WTC11 (cell line): ENCODE measurements around the gene TRIM10.

Experiments
- NR3C1 ChIP-seq: sonication (generic); formaldehyde crosslinking; conservative IDR thresholded peaks from 2 replicates; pipeline ENCODE4 v1.8.1; 2023; ENCODE audit warnings: low read depth, mild to moderate bottlenecking, missing genetic modification reagents
- OVOL2 ChIP-seq: fragments of 250-450 bp; sonication (Bioruptor Pico); IDR thresholded peaks from 2 replicates; pipeline ENCODE4 v1.9.0; 2021; ENCODE audit warnings: mild to moderate bottlenecking, borderline replicate concordance
- TP53 ChIP-seq: sonication (generic); formaldehyde crosslinking; IDR thresholded peaks from 2 replicates; pipeline ENCODE4 v1.8.1; 2023; ENCODE audit warnings: mild to moderate bottlenecking, missing genetic modification reagents
- ZBTB21 ChIP-seq: sonication (generic); formaldehyde crosslinking; IDR thresholded peaks from 2 replicates; pipeline ENCODE4 v1.8.1; 2023; ENCODE audit warnings: mild to moderate bottlenecking, missing genetic modification reagents, borderline replicate concordance
- TF ChIP-seq, protein P1 (sequence below): fragments of 200-600 bp; IDR thresholded peaks from 2 replicates; pipeline ENCODE4 v1.8.0; 2022; ENCODE audit warnings: antibody characterized with exemption
- TF ChIP-seq, protein P2 (sequence below): sonication (generic); formaldehyde crosslinking; IDR thresholded peaks from 2 replicates; pipeline ENCODE4 v1.8.1; 2023; ENCODE audit warnings: mild to moderate bottlenecking, missing genetic modification reagents, moderate library complexity
- TF ChIP-seq, protein P3 (sequence below): sonication (generic); formaldehyde crosslinking; IDR thresholded peaks from 2 replicates; pipeline ENCODE4 v1.8.0; 2022; ENCODE audit warnings: mild to moderate bottlenecking, missing genetic modification reagents

DNA sequence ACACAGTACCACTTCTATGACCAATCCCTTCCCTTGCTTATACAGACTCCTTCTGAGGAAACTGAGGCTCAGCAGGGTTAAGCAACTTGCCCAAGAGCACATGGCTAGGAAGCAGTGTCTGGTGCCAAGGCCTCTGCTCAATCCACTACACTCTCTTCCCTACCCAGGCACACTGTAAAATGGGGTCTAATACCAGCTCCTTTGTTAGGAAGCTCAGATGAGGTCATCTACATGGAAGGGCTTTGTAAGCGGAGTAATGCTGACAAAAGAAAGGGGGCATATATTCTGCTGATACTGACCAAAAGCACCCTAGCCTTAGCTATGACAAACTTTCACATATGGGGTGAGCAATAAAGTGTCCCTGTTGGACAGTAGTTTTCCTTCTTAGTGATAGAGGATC, 43.1 kb upstream of the TRIM10 start:
- TF ChIP-seq, protein P1, sequence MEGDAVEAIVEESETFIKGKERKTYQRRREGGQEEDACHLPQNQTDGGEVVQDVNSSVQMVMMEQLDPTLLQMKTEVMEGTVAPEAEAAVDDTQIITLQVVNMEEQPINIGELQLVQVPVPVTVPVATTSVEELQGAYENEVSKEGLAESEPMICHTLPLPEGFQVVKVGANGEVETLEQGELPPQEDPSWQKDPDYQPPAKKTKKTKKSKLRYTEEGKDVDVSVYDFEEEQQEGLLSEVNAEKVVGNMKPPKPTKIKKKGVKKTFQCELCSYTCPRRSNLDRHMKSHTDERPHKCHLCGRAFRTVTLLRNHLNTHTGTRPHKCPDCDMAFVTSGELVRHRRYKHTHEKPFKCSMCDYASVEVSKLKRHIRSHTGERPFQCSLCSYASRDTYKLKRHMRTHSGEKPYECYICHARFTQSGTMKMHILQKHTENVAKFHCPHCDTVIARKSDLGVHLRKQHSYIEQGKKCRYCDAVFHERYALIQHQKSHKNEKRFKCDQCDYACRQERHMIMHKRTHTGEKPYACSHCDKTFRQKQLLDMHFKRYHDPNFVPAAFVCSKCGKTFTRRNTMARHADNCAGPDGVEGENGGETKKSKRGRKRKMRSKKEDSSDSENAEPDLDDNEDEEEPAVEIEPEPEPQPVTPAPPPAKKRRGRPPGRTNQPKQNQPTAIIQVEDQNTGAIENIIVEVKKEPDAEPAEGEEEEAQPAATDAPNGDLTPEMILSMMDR = no peak
- no peak for TF ChIP-seq TP53 (CRISPR knock-in tag)
- TF ChIP-seq, protein P2, sequence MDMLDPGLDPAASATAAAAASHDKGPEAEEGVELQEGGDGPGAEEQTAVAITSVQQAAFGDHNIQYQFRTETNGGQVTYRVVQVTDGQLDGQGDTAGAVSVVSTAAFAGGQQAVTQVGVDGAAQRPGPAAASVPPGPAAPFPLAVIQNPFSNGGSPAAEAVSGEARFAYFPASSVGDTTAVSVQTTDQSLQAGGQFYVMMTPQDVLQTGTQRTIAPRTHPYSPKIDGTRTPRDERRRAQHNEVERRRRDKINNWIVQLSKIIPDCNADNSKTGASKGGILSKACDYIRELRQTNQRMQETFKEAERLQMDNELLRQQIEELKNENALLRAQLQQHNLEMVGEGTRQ (CRISPR knock-in tag) = no peak
- TF ChIP-seq ZBTB21 (CRISPR knock-in tag) = no peak
- TF ChIP-seq, protein P3, sequence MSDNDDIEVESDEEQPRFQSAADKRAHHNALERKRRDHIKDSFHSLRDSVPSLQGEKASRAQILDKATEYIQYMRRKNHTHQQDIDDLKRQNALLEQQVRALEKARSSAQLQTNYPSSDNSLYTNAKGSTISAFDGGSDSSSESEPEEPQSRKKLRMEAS = no peak
- no peak for TF ChIP-seq OVOL2
- TF ChIP-seq NR3C1 (CRISPR knock-in tag) = no peak
